GM12878 (cell line): ENCODE data around the gene OPN3. TPM values are rescaled to one million over a fixed set of nuclear protein-coding genes. Genes with fewer than 3 reads are reported as not detected.

Source experiments
- ATAC-seq: fragments of 200-7000 bp; cut with Tn5 transposase; 3 replicates; pipeline ENCODE4 v1.9.1; 2020; ENCODE audit warnings: mild to moderate bottlenecking, moderate library complexity
- BruUV-seq: library from RNA; stranded (reverse); fragments of 400-500 nt; replicated peaks from 2 replicates; lab custom pipeline; 2021; lab: Mats Ljungman, UMichigan
- CTCF ChIA-PET: fragments of 300-600 bp; sonication (Branson Sonifier 250); formaldehyde crosslinking; extraction: SDS; loops from one replicate; lab custom pipeline; 2021; ENCODE audit warnings: inconsistent platforms; lab: Yijun Ruan, JAX
- POLR2A ChIA-PET: fragments of 350-600 bp; formaldehyde crosslinking; extraction: SDS; loops from one replicate; lab custom pipeline; 2021; ENCODE audit warnings: inconsistent platforms; lab: Charles Lee
- RAD21 ChIA-PET: fragments of 300-600 bp; sonication (Branson Sonifier 250); formaldehyde crosslinking; loops from one replicate; lab custom pipeline; 2023; ENCODE audit warnings: antibody characterized with exemption; ENCODE audit not compliant: unreplicated experiment; lab: Charles Lee
- SMC1A ChIA-PET: fragments of 300-600 bp; sonication (Branson Sonifier 250); formaldehyde crosslinking; loops from one replicate; lab custom pipeline; 2023; ENCODE audit not compliant: unreplicated experiment, uncharacterized antibody; lab: Charles Lee
- DNase-seq: peaks from one replicate; pipeline ENCODE4 v3.0.0-alpha.2; 2011; ENCODE audit warnings: low read depth, low spot score
- FAIRE-seq: peaks from 3 replicates; lab custom pipeline; 2011; peaks lifted over from hg19 to GRCh38; lab: Jason Lieb, UNC
- H2AFZ ChIP-seq: 2 replicates; pipeline ENCODE4 v1.6.0; 2011; ENCODE audit warnings: low read depth, low read length, control low read depth; ENCODE audit not compliant: control insufficient read depth
- H3K27ac ChIP-seq: 2 replicates; pipeline ENCODE4 v1.5.1; 2011; ENCODE audit warnings: control low read depth; ENCODE audit not compliant: control insufficient read depth, insufficient read depth
- H3K27me3 ChIP-seq, 2 experiments: replicated peaks in 1 of 2; 2 replicates each; pipeline versions ENCODE4 v1.6.0 to v1.6.1; 2011; ENCODE audit warnings: low read length in 1 of 2; ENCODE audit not compliant: control insufficient read depth in 2 of 2, insufficient read depth in 2 of 2
- H3K36me3 ChIP-seq, 2 experiments: 2 replicates each; pipeline ENCODE4 v1.5.1; 2011; ENCODE audit warnings: low read length in 1 of 2; ENCODE audit not compliant: control insufficient read depth in 2 of 2, insufficient read depth in 2 of 2
- H3K4me1 ChIP-seq: 2 replicates; pipeline ENCODE4 v1.6.1; 2011; ENCODE audit warnings: mild to moderate bottlenecking, low read length, moderate library complexity, mixed read lengths; ENCODE audit not compliant: control insufficient read depth, insufficient read depth
- H3K4me2 ChIP-seq: 2 replicates; pipeline ENCODE4 v1.6.0; 2011; ENCODE audit warnings: control low read depth; ENCODE audit not compliant: control insufficient read depth, insufficient read depth
- H3K4me3 ChIP-seq: fragments of 200-600 bp; sonication (generic); 2 replicates; pipeline ENCODE4 v1.5.1; 2016
- H3K79me2 ChIP-seq: 2 replicates; pipeline ENCODE4 v1.6.0; 2011; ENCODE audit warnings: low read length; ENCODE audit not compliant: control insufficient read depth, insufficient read depth
- H3K9ac ChIP-seq: 2 replicates; pipeline ENCODE4 v1.8.0; 2011; ENCODE audit warnings: low read length, control low read depth, mixed read lengths; ENCODE audit not compliant: control insufficient read depth, insufficient read depth
- H3K9me3 ChIP-seq: replicated peaks from 3 replicates; pipeline ENCODE4 v1.5.1; 2011; ENCODE audit warnings: mild to moderate bottlenecking, low read length; ENCODE audit not compliant: control insufficient read depth, insufficient read depth
- H4K20me1 ChIP-seq: 2 replicates; pipeline ENCODE4 v1.6.0; 2011; ENCODE audit not compliant: control insufficient read depth, insufficient read depth
- ATF7 ChIP-seq: fragments of 450-650 bp; IDR thresholded peaks from 2 replicates; pipeline ENCODE4 v1.6.1; 2016; ENCODE audit warnings: low read depth, mild to moderate bottlenecking
- E2F8 ChIP-seq: fragments of 450-650 bp; IDR thresholded peaks from 2 replicates; pipeline ENCODE4 v1.6.1; 2018; ENCODE audit warnings: mild to moderate bottlenecking, low read depth, moderate library complexity; ENCODE audit not compliant: partially characterized antibody
- EED ChIP-seq: sonication (generic); IDR thresholded peaks from 2 replicates; pipeline ENCODE4 v1.6.1; 2016; ENCODE audit warnings: antibody characterized with exemption, low read depth
- EP300 ChIP-seq, 2 experiments: fragments of 150-350 bp in 1 of 2; IDR thresholded peaks; 2 replicates each; pipeline ENCODE4 v1.6.1; 2011 to 2012; ENCODE audit warnings: low read depth in 2 of 2, low read length in 2 of 2, borderline replicate concordance in 1 of 2, improper control_type of control experiment in 1 of 2, inconsistent platforms in 1 of 2; ENCODE audit not compliant: control insufficient read depth in 1 of 2
- HDGF ChIP-seq: fragments of 450-650 bp; IDR thresholded peaks from 2 replicates; pipeline ENCODE4 v1.6.1; 2016; ENCODE audit warnings: antibody characterized with exemption
- IKZF2 ChIP-seq, 2 experiments: fragments of 450-650 bp; IDR thresholded peaks; 2 replicates each; pipeline ENCODE4 v1.6.1; 2017; ENCODE audit warnings: mild to moderate bottlenecking in 2 of 2, moderate library complexity in 2 of 2
- IRF4 ChIP-seq: IDR thresholded peaks from 2 replicates; pipeline ENCODE4 v1.6.1; 2011; ENCODE audit warnings: low read depth, low read length
- MEF2A ChIP-seq: IDR thresholded peaks from 2 replicates; pipeline ENCODE4 v1.6.1; 2011; ENCODE audit warnings: low read depth, mild to moderate bottlenecking, low read length, moderate library complexity; ENCODE audit not compliant: insufficient read depth
- NBN ChIP-seq: fragments of 450-650 bp; IDR thresholded peaks from 2 replicates; pipeline ENCODE4 v1.6.1; 2016
- SRF ChIP-seq, 2 experiments: IDR thresholded peaks; 2 replicates each; pipeline ENCODE4 v1.6.1; 2011; ENCODE audit warnings: low read depth in 2 of 2, low read length in 2 of 2, mild to moderate bottlenecking in 1 of 2, moderate library complexity in 1 of 2
- SUZ12 ChIP-seq: fragments of 200-600 bp; sonication (generic); IDR thresholded peaks from one replicate; pipeline ENCODE4 v1.6.1; 2018; ENCODE audit warnings: antibody characterized with exemption, mild to moderate bottlenecking; ENCODE audit not compliant: unreplicated experiment
- ZNF384 ChIP-seq: IDR thresholded peaks from 2 replicates; pipeline ENCODE4 v1.6.1; 2012; ENCODE audit warnings: low read depth, mild to moderate bottlenecking, low read length, improper control_type of control experiment, borderline replicate concordance
- ZNF622 ChIP-seq: fragments of 450-650 bp; IDR thresholded peaks from 2 replicates; pipeline ENCODE4 v1.6.1; 2017; ENCODE audit warnings: mild to moderate bottlenecking, inconsistent platforms
- WGBS: methylation state at CpG from one replicate; pipeline ENCODE4 v1.1.6; 2016; ENCODE audit warnings: low lambda C conversion rate; ENCODE audit not compliant: insufficient replicate concordance, insufficient coverage; ENCODE audit errors: missing lambda C conversion rate; 5-methylcytosine and 5-hydroxymethylcytosine counted together
- in situ Hi-C: fragments of 300-500 bp; cut with MboI; formaldehyde crosslinking; loops from 9 replicates; pipeline ENCODE4 v1.14.3; 2018; ENCODE audit warnings: mixed read lengths
- intact Hi-C: fragments of 100-400 bp; cut with micrococcal nuclease; formaldehyde crosslinking; loops from one replicate; pipeline ENCODE4 v1.14.2; 2022; ENCODE audit not compliant: unreplicated experiment
- polyA plus RNA-seq, 11 experiments: library from polyadenylated mRNA; depleted of rRNA in 4 of 11; unstranded in 6 of 11; stranded (reverse) in 5 of 11; fragments of >200 nt; fragmentation: Nextera tagmentation in 4 of 11; fragmentation: Illumina TruSeq in 1 of 11; extraction: Ambion mirVana in 4 of 11; extraction: Trizol in 1 of 11; gene quantifications; 1 replicate in 1 of 11; 2 replicates in 10 of 11; pipeline versions ENCODE4 v1.2.1 to v1.2.3, GENCODE V29; 2011 to 2016; ENCODE audit warnings: inconsistent platforms in 2 of 11, missing spikeins in 2 of 11, low read depth in 1 of 11
- total RNA-seq, 4 experiments: library from RNA; depleted of rRNA in 3 of 4; stranded (reverse); fragments of >200 nt in 3 of 4; fragmentation: Illumina TruSeq in 1 of 4; extraction: Trizol in 1 of 4; gene quantifications; 2 replicates each; pipeline versions ENCODE4 v1.2.1 to v1.2.3, GENCODE V29; 2013 to 2021

Gene OPN3
- total and polyA plus RNA-seq, 10 of the 15 experiments (the other 5 are each of a cell fraction or from before 2014, with no cell fraction given): 0.26 to 12.2 (median 7.4) TPM

DNA sequence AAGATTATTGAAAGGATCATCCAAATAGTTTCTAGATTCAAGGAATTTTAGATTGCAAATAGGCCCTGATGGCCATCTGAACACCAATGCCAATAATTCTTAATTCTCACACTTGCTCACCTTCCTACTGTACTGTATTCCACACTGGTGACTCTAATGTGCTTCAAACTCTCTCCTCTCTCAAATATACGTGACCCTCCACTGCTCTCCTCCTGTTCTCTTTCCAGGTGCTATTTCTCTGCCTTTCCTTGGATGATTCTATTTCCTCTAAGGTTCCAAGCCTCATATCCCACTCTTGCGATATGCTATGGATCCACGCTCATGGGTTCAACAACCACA is 79.4 kb downstream of the OPN3 start:
- no peak overlapping the region for H3K9ac ChIP-seq
- no peak overlapping the region for H3K27ac ChIP-seq
- ATAC-seq (no peak), FAIRE-seq (no peak), DNase-seq (no peak)
- POLR2A ChIA-PET: no interaction called here
- H3K4me2 ChIP-seq: no peak overlapping the region
- in situ Hi-C loops: no loop called here
- H2AFZ ChIP-seq: no peak overlapping the region
- SMC1A ChIA-PET: no interaction called here
- intact Hi-C loops: no loop called here
- no peaks in the 10 kb centered on the region for H3K36me3 ChIP-seq
- H3K4me3 ChIP-seq: no peak overlapping the region
- WGBS: 75% methylated on average over 3 of the region's 3 CpGs
- no peaks in the 10 kb centered on the region for H3K4me1 ChIP-seq
- no peaks in the 10 kb centered on the region for H3K9me3 ChIP-seq
- BruUV-seq: no TSS peak
- CTCF ChIA-PET: no interaction called here
- H3K27me3 ChIP-seq: no peaks in the 10 kb centered on the region
- no peaks in the 10 kb centered on the region for H3K79me2 ChIP-seq
- RAD21 ChIA-PET: no interaction called here
- H4K20me1 ChIP-seq: no peaks in the 10 kb centered on the region
- no peak for TF ChIP-seq SUZ12
- TF ChIP-seq ZNF384: no peak
- TF ChIP-seq NBN: no peak
- TF ChIP-seq ATF7: no peak
- no peak for TF ChIP-seq HDGF
- TF ChIP-seq IRF4: no peak
- no peak for TF ChIP-seq MEF2A
- no peak for TF ChIP-seq IKZF2 (IDR thresholded peaks at IDR 0.05)
- TF ChIP-seq EED: no peak
- TF ChIP-seq E2F8: no peak
- TF ChIP-seq ZNF622: no peak
- no peak for TF ChIP-seq SRF (IDR thresholded peaks at IDR 0.05; ENCODE audit: low read depth in 2 of 2, low read length in 2 of 2)
- TF ChIP-seq EP300 (IDR thresholded peaks at IDR 0.05; ENCODE audit: borderline replicate concordance in 1 of 2, control insufficient read depth in 1 of 2, low read depth in 2 of 2, low read length in 2 of 2): no peak
